PFSK-1 (cell line): ENCODE measurements around the gene NFYA.

ENCODE experiments used
- POLR2AphosphoS5 ChIP-seq: IDR thresholded peaks from 2 replicates; pipeline ENCODE4 v1.6.1; 2012; ENCODE audit warnings: low read depth, mild to moderate bottlenecking, control low read depth, low read length, moderate library complexity
- SIN3A ChIP-seq: IDR thresholded peaks from 2 replicates; pipeline ENCODE4 v1.6.1; 2012; ENCODE audit warnings: mild to moderate bottlenecking, low read length, moderate library complexity, borderline replicate concordance; ENCODE audit not compliant: insufficient read depth
- TAF1 ChIP-seq: IDR thresholded peaks from 2 replicates; pipeline ENCODE4 v1.6.1; 2012; ENCODE audit warnings: low read length, control low read depth, borderline replicate concordance; ENCODE audit not compliant: insufficient read depth

DNA sequence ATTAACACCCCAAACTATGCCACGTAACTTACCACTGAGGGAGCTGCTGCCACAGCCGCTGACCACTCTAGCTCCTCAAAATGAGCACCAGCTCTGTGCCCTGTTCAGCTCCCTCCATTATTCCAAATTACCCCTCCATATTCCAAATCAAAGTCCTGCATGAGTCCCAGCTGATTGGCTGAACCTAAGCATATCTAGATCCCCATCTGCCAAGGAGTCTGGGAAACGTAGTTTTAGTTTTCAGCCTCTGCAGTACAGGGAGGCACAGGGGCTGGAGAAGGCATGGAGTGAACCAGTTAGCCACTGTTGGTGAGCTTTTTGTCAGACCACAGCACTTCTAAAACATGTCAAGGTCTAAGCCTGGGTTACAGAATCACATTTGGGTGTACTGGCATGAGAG lies 49.7 kb upstream of the NFYA start:
- no peak for TF ChIP-seq TAF1
- TF ChIP-seq SIN3A: no peak
- no peak for TF ChIP-seq POLR2AphosphoS5
